ENCODE data around the gene REST.

REST gene

DNA sequence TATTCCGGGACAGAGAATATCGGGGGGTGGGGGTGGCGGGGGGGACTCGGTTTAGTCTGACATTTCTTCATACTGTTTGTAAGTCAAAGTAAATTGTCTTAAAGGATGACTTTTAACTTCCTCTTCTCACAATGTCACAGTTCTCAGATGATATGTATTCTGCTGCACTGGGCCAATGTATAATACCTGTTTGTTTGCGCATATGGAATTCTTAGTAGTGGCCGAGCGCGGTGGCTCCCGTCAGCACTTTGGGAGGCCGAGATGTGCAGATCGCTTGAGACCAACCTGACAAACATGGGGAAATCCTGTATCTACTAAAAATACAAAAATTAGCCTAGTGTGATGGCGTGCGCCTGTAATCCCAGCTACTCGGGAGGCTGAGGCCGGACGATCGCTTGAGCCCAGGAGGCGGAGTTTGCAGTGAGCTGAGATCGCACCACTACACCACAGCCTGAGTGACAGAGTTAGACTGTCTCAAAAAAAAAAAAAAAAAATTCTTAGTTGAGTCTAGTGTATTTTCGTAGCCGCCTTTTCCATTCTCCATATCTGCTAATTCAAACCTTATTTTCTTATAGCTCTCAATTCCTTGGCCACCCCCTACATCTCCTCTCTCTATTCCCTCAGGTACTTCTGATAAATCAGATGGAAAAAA lies 71.8 kb downstream of the REST start:
- DNase-seq = peak; percentile 65

- DNase-seq = peak; percentile 56
These were observed 74.1 kb downstream of the REST start for GRCh38 chr4:56981795-56982201.

- no peak for DNase-seq
These were observed 78.5 kb downstream of the REST start for GRCh38 chr4:56986192-56986591.

- no peak for DNase-seq
These were observed 79.3 kb downstream of the REST start for GRCh38 chr4:56986952-56987351.

GRCh38 chr4:56990109-56990905 lies 82.6 kb downstream of the REST start:
- peak; percentile 58 for DNase-seq

DNA sequence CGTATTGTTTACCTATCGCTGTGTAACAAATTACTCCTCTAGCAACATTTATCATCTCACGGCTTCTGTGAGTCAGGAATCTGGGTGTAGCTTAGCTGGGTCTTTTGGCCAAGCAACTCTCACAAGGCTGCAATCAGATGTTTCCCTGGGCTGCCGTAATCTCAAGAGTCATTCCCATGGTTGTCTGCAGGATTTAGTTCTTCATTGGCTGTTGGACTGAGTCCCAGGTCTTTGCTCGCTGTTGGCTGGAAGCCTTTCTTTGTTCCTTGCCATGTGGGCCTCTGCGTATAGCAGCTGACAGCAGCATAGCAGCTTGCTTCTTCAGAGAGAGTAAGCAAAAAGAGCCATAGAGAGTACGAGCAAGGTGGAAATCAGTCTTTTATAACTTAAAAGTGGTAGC lies 87.8 kb downstream of the REST start:
- DNase-seq = no peak

GRCh38 chr4:56999751-57000150 lies 92.1 kb downstream of the REST start:
- DNase-seq = no peak

DNA sequence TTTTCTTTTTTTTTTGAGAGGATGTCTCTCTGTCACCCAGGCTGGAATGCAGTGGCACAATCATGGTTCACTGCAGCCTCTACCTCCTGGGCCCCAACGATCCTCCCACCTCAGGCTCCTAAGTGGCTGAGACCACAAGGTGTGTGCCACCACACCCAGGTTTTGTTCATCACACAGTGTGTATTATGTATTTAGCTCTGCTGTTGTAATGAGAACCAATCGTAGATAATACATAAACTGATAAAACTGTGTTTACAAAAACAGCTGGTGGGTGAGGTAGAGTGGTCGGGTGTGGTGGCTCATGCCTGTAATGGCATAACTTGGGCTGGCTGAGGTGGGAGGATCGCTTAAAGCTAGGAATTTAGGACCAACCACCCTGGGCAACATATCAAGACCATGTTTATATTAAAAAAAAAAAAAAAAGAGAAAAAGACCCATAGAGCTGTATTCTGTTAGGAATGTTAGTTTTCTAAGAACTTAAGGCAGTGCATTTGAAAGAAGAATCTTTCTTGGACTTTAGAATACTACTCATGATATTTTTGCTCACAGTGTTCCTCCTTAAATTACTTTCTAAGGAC lies 105.9 kb downstream of the REST start:
- no peak for DNase-seq

All from OCI-M1 (cell line).